H1 (cell line): ENCODE measurements around the gene TNXB. TPM values are rescaled to one million over a fixed set of nuclear protein-coding genes. Genes with fewer than 3 reads are reported as not detected.

Experiments
- CTCF ChIA-PET: fragments of 300-600 bp; sonication (Branson Sonifier 250); formaldehyde crosslinking; loops from one replicate; lab custom pipeline; 2021; ENCODE audit not compliant: partially characterized antibody; lab: Charles Lee
- POLR2A ChIA-PET: fragments of 300-600 bp; sonication (Branson Sonifier 250); formaldehyde crosslinking; loops from one replicate; lab custom pipeline; 2021; ENCODE audit warnings: inconsistent platforms; ENCODE audit not compliant: partially characterized antibody; lab: Charles Lee
- DNase-seq, 2 experiments: peaks; one replicate each; pipeline versions ENCODE4 v3.0.0 to v3.0.0-alpha.2; 2010 to 2022; ENCODE audit warnings: low spot score in 2 of 2, low read depth in 1 of 2, mixed read lengths in 1 of 2
- FAIRE-seq: peaks from 2 replicates; lab custom pipeline; 2011; peaks lifted over from hg19 to GRCh38; lab: Jason Lieb, UNC
- H2AFZ ChIP-seq: 2 replicates; pipeline ENCODE4 v1.8.1; 2012; ENCODE audit warnings: low read length, inconsistent platforms
- H2AK5ac ChIP-seq: 2 replicates; pipeline ENCODE4 v1.6.1; 2013; ENCODE audit warnings: low read depth, low read length
- H2BK120ac ChIP-seq: replicated peaks from 2 replicates; pipeline ENCODE3; 2013; ENCODE audit warnings: low read depth, low read length, inconsistent platforms
- H2BK12ac ChIP-seq: 2 replicates; pipeline ENCODE4 v1.6.1; 2013; ENCODE audit warnings: low read depth, low read length
- H2BK15ac ChIP-seq: 2 replicates; pipeline ENCODE4 v1.6.1; 2013; ENCODE audit warnings: low read length
- H2BK20ac ChIP-seq: 2 replicates; pipeline ENCODE4 v1.6.1; 2013; ENCODE audit warnings: low read length
- H2BK5ac ChIP-seq: 2 replicates; pipeline ENCODE4 v1.6.1; 2013; ENCODE audit warnings: low read depth, low read length
- H3K14ac ChIP-seq: 2 replicates; pipeline ENCODE4 v1.6.1; 2013; ENCODE audit warnings: inconsistent platforms; ENCODE audit not compliant: insufficient read length
- H3K18ac ChIP-seq: 2 replicates; pipeline ENCODE4 v1.6.1; 2013; ENCODE audit warnings: low read length; ENCODE audit errors: extremely low read depth
- H3K23ac ChIP-seq: 2 replicates; pipeline ENCODE4 v1.6.1; 2013; ENCODE audit warnings: inconsistent platforms; ENCODE audit not compliant: insufficient read length
- H3K23me2 ChIP-seq: 2 replicates; pipeline ENCODE4 v1.6.1; 2013; ENCODE audit warnings: low read depth, low read length
- H3K27ac ChIP-seq: 2 replicates; pipeline ENCODE4 v1.6.1; 2011; ENCODE audit warnings: low read depth, low read length, inconsistent platforms
- H3K27me3 ChIP-seq, 4 experiments: replicated peaks in 1 of 4; 1 replicate in 1 of 4; 2 replicates in 3 of 4; pipeline versions ENCODE4 v1.6.1 to v1.8.1; 2011 to 2013; ENCODE audit warnings: low read length in 3 of 4, mild to moderate bottlenecking in 3 of 4, inconsistent platforms in 2 of 4, mixed read lengths in 2 of 4, moderate library complexity in 1 of 4; ENCODE audit not compliant: control insufficient read depth in 3 of 4, insufficient read depth in 3 of 4; ENCODE audit errors: extremely low read depth in 1 of 4
- H3K36me3 ChIP-seq, 4 experiments: 2 replicates each; pipeline versions ENCODE4 v1.6.1 to v1.8.1; 2011 to 2013; ENCODE audit warnings: mild to moderate bottlenecking in 4 of 4, low read length in 3 of 4, moderate library complexity in 2 of 4, control low read depth in 1 of 4, inconsistent platforms in 1 of 4; ENCODE audit not compliant: insufficient read depth in 4 of 4, control insufficient read depth in 2 of 4
- H3K4ac ChIP-seq: replicated peaks from 2 replicates; pipeline ENCODE3; 2013; ENCODE audit warnings: low read length, low read depth, mixed read lengths, inconsistent platforms; ENCODE audit not compliant: insufficient read length
- H3K4me1 ChIP-seq, 4 experiments: replicated peaks in 1 of 4; 1 replicate in 1 of 4; 2 replicates in 3 of 4; pipeline versions ENCODE4 v1.6.1 to v1.8.1; 2011 to 2013; ENCODE audit warnings: low read length in 3 of 4, inconsistent platforms in 2 of 4, mixed read lengths in 1 of 4; ENCODE audit not compliant: insufficient read depth in 4 of 4, control insufficient read depth in 3 of 4
- H3K4me2 ChIP-seq, 2 experiments: 2 replicates each; pipeline versions ENCODE4 v1.6.1 to v1.8.1; 2011 to 2013; ENCODE audit warnings: low read depth in 2 of 2, low read length in 2 of 2, control low read depth in 1 of 2, inconsistent platforms in 1 of 2, mild to moderate bottlenecking in 1 of 2; ENCODE audit not compliant: insufficient read depth in 1 of 2
- H3K4me3 ChIP-seq, 4 experiments: fragments of 200-600, 300-600 bp in 1 of 4; sonication (generic), shearing (Covaris generic), sonication (Bioruptor Twin) in 1 of 4; 2 replicates each; pipeline versions ENCODE4 v1.5.1 to v1.8.1; 2011 to 2016; ENCODE audit warnings: low read length in 4 of 4, low read depth in 3 of 4, control low read depth in 2 of 4, inconsistent platforms in 2 of 4, mild to moderate bottlenecking in 2 of 4, mixed read lengths in 1 of 4, moderate library complexity in 1 of 4; ENCODE audit not compliant: insufficient read depth in 2 of 4; ENCODE audit errors: extremely low read depth in 1 of 4
- H3K56ac ChIP-seq: replicated peaks from 2 replicates; pipeline ENCODE3; 2013; ENCODE audit warnings: low read depth, mild to moderate bottlenecking, mixed read lengths, low read length, inconsistent platforms; ENCODE audit not compliant: insufficient read length
- H3K79me1 ChIP-seq: 2 replicates; pipeline ENCODE4 v1.6.1; 2013; ENCODE audit warnings: low read depth, low read length, control low read depth
- H3K79me2 ChIP-seq, 2 experiments: 2 replicates each; pipeline versions ENCODE4 v1.6.1 to v1.8.1; 2012 to 2013; ENCODE audit warnings: low read length in 2 of 2, mild to moderate bottlenecking in 2 of 2, inconsistent platforms in 1 of 2; ENCODE audit not compliant: insufficient read depth in 2 of 2, control insufficient read depth in 1 of 2
- H3K9ac ChIP-seq, 4 experiments: replicated peaks in 1 of 4; 1 replicate in 1 of 4; 2 replicates in 3 of 4; pipeline versions ENCODE4 v1.6.1 to v1.8.1; 2011 to 2013; ENCODE audit warnings: low read depth in 3 of 4, low read length in 3 of 4, control low read depth in 2 of 4, mild to moderate bottlenecking in 2 of 4, moderate library complexity in 2 of 4, inconsistent platforms in 1 of 4; ENCODE audit errors: extremely low read depth in 1 of 4
- H3K9me3 ChIP-seq, 2 experiments: 2 replicates each; pipeline versions ENCODE4 v1.6.1 to v1.8.1; 2012 to 2013; ENCODE audit warnings: mild to moderate bottlenecking in 2 of 2, moderate library complexity in 2 of 2, control low read depth in 1 of 2, inconsistent platforms in 1 of 2, low read depth in 1 of 2, low read length in 1 of 2, mixed read lengths in 1 of 2; ENCODE audit not compliant: insufficient read depth in 2 of 2
- H4K20me1 ChIP-seq, 2 experiments: replicated peaks in 1 of 2; 2 replicates each; pipeline versions ENCODE3 to v1.8.1; 2011 to 2013; ENCODE audit warnings: inconsistent platforms in 2 of 2, low read length in 2 of 2, mild to moderate bottlenecking in 1 of 2; ENCODE audit not compliant: insufficient read depth in 2 of 2, control insufficient read depth in 1 of 2
- H4K5ac ChIP-seq: 2 replicates; pipeline ENCODE4 v1.6.1; 2013; ENCODE audit warnings: low read length, low read depth, mixed read lengths, inconsistent platforms; ENCODE audit not compliant: insufficient read length
- H4K8ac ChIP-seq: 2 replicates; pipeline ENCODE4 v1.8.0; 2013; ENCODE audit warnings: mild to moderate bottlenecking, moderate library complexity, low read length, inconsistent platforms; ENCODE audit not compliant: insufficient read depth; ENCODE audit errors: extremely low read depth
- H4K91ac ChIP-seq: replicated peaks from 2 replicates; pipeline ENCODE3; 2013; ENCODE audit warnings: low read length, mixed read lengths, inconsistent platforms; ENCODE audit not compliant: insufficient read length
- BRCA1 ChIP-seq: IDR thresholded peaks from 2 replicates; pipeline ENCODE4 v1.6.1; 2012; ENCODE audit warnings: low read depth, low read length, improper control_type of control experiment
- KDM4A ChIP-seq: IDR thresholded peaks from one replicate; pipeline ENCODE4 v1.7.1; 2012; ENCODE audit warnings: low read depth, mild to moderate bottlenecking, moderate library complexity, low read length, inconsistent platforms; ENCODE audit not compliant: severe bottlenecking
- SIN3A ChIP-seq, 2 experiments: IDR thresholded peaks in 1 of 2; conservative IDR thresholded peaks in 1 of 2; 2 replicates each; pipeline ENCODE4 v1.6.1; 2011 to 2012; ENCODE audit warnings: low read length in 2 of 2, improper control_type of control experiment in 1 of 2, low read depth in 1 of 2, mild to moderate bottlenecking in 1 of 2
- TBP ChIP-seq: IDR thresholded peaks from 2 replicates; pipeline ENCODE4 v1.6.1; 2011; ENCODE audit warnings: low read depth, low read length, improper control_type of control experiment
- ZNF274 ChIP-seq: IDR thresholded peaks from 2 replicates; pipeline ENCODE4 v1.7.0; 2012; ENCODE audit warnings: low read length, borderline replicate concordance; ENCODE audit errors: extremely low read depth
- WGBS, 2 experiments: shearing (Covaris generic) in 1 of 2; methylation state at CpG; one replicate each; pipeline versions ENCODE4 v1.1.6 to v1.1.7; 2013 to 2015; ENCODE audit warnings: low lambda C conversion rate in 2 of 2, mixed read lengths in 2 of 2, inconsistent platforms in 1 of 2, low coverage in 1 of 2, missing lambda C conversion rate in 1 of 2; ENCODE audit not compliant: insufficient replicate concordance in 2 of 2, insufficient coverage in 1 of 2, insufficient read length in 1 of 2; ENCODE audit errors: extremely low coverage in 1 of 2, missing lambda C conversion rate in 1 of 2; 5-methylcytosine and 5-hydroxymethylcytosine counted together
- polyA plus RNA-seq, 7 experiments: library from polyadenylated mRNA; depleted of rRNA in 3 of 7; stranded (reverse) in 5 of 7; unstranded in 2 of 7; fragments of >200 nt in 5 of 7; fragments of 200-250 nt in 2 of 7; gene quantifications; 1 replicate in 5 of 7; 2 replicates in 1 of 7; 4 replicates in 1 of 7; pipeline versions ENCODE4 v1.2.1 to v1.2.3, GENCODE V29; 2011 to 2013; ENCODE audit warnings: missing spikeins in 2 of 7, mixed read lengths in 2 of 7
- total RNA-seq: library from RNA; stranded (reverse); fragmentation: NEBNext Ultra II Directional; extraction: Animal tissue kit (Norgen Biotek cat#: 25700); gene quantifications from 2 replicates; pipeline ENCODE4 v1.2.1, GENCODE V29; 2021

TNXB gene
- total and polyA plus RNA-seq, 2 of the 8 experiments (the other 6 are each of a cell fraction or from before 2014, with no cell fraction given), result 3.1 to 4.8 TPM

DNA sequence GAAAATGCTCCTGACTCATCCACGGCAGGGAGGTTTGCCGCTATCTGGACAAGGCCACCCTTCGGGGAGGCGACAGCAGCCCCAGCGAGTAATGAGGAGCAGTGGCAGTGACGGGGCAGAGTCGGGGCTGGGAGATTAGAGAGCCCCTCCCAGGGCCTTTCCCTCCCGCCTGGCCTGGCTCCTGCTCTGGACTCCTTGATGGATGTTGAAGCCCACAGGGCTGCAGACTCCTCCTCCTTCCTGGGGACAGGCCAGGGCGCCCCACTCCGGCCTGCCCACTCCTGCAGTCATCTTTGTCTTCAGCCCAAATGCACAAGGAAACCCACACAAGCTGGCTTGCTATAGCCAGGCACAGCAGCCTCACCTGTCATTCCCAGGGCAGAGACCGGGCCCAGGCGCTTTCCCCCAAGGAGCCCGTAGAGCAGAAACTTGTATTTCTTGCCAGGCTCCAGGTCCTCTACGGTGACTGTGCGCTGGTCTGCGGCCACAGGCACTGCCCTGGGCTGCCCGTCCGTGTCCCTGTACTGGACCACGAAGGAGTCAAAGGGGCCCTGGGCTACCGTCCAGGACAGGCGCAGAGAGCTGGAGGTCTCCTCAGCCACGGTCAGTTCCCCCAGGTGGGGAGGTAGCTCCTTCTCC, 63.2 kb downstream of the TNXB start:
- Histone ChIP-seq H3K14ac (no peak overlapping the region), H3K4me2 (no peak overlapping the region), H3K9me3 (no peaks in the 10 kb centered on the region), H3K18ac (peak overlapping the region; percentile 78), H2BK20ac (no peak overlapping the region), H3K79me2 (no peaks in the 10 kb centered on the region), H3K36me3 (no peaks in the 10 kb centered on the region), H4K8ac (no peak overlapping the region; the same call in 1 of the 2 replicates), H3K23ac (no peak overlapping the region), H3K23me2 (no peaks in the 10 kb centered on the region), H2BK120ac (no peak overlapping the region), H4K20me1 (no peaks in the 10 kb centered on the region), H4K5ac (no peak overlapping the region), H3K4me1 (peaks cover 0 to 7% (median 4%) of the 10 kb centered on the region in 4 experiments; a peak in 4 of 7 replicates), H3K56ac (no peak overlapping the region), H3K4me3 (no peak overlapping the region), H3K27me3 (no peaks in the 10 kb centered on the region), H2BK12ac (no peak overlapping the region), H2AK5ac (no peak overlapping the region), H2AFZ (no peak overlapping the region), H3K4ac (no peak overlapping the region), H2BK15ac (no peak overlapping the region), H2BK5ac (peak overlapping the region; percentile 52; the same call in 1 of the 2 replicates), H3K79me1 (no peaks in the 10 kb centered on the region), H4K91ac (no peak overlapping the region), H3K27ac (peak overlapping the region; percentile 61; the same call in 1 of the 2 replicates), H3K9ac (no peak overlapping the region)
- TF ChIP-seq BRCA1, result no peak
- TF ChIP-seq SIN3A (conservative IDR thresholded peaks at IDR 0.05 in 1 of 2, IDR thresholded peaks at IDR 0.05 in 1 of 2; ENCODE audit: low read depth in 1 of 2, low read length in 2 of 2), result no peak
- TF ChIP-seq ZNF274, result no peak
- no peak for TF ChIP-seq TBP
- no peak for TF ChIP-seq KDM4A
- no peak for FAIRE-seq
- POLR2A ChIA-PET, result interaction anchor here (1.2 to 3.1 kb wide), 4 partner anchors 12 to 74 kb away, joined by 3 to 14 read pairs (median 4); partner anchors contain the start of gene DXO
- no peak for DNase-seq
- CTCF ChIA-PET, result interaction anchor here (1.1 to 4.9 kb wide), 14 partner anchors 8 to 273 kb away, joined by 3 to 38 read pairs (median 12); partner anchors contain the start of genes CYP21A2 and DXO
- WGBS, 2 experiments, result 90% methylated on average over 22 of the region's 22 CpGs; no CpG with 5 or more reads in 1 of the 2 experiments
